ENCODE results near the gene AZU1.

- TF ChIP-seq EZH2phosphoT487 (conservative IDR thresholded peaks at IDR 0.05; ENCODE audit: low read length) (no peak), CTCF (IDR thresholded peaks at IDR 0.05; ENCODE audit: insufficient read depth, low read length, poor library complexity, severe bottlenecking) (no peak)
Observed at GRCh38 chr19:861141-861755, 33.6 kb downstream of the AZU1 start.
